HepG2 (cell line): ENCODE measurements around the gene FAM228A. TPM values are rescaled to one million over a fixed set of nuclear protein-coding genes. Genes with fewer than 3 reads are reported as not detected.

Experiments
- ATAC-seq: fragments of 200-7000 bp; cut with Tn5 transposase; 3 replicates; pipeline ENCODE4 v1.9.1; 2020; ENCODE audit warnings: mild to moderate bottlenecking, moderate library complexity
- BruUV-seq: library from RNA; stranded (reverse); fragments of 400-500 nt; replicated peaks from 2 replicates; lab custom pipeline; 2021; lab: Mats Ljungman, UMichigan
- CTCF ChIA-PET: fragments of 300-600 bp; formaldehyde crosslinking; extraction: SDS; loops from one replicate; lab custom pipeline; 2021; ENCODE audit warnings: low total read pairs, inconsistent platforms, low intra/inter-chr PET ratio; lab: Yijun Ruan, JAX
- POLR2A ChIA-PET: fragments of 350-600 bp; sonication (Branson Sonifier 250); formaldehyde crosslinking; loops from one replicate; lab custom pipeline; 2020; ENCODE audit warnings: antibody characterized with exemption, inconsistent platforms; lab: Yijun Ruan, JAX
- DNase-seq: peaks from one replicate; pipeline ENCODE4 v3.0.0-alpha.2; 2015; ENCODE audit warnings: low spot score
- FAIRE-seq: peaks from 3 replicates; lab custom pipeline; 2011; peaks lifted over from hg19 to GRCh38; lab: Jason Lieb, UNC
- H2AFZ ChIP-seq: one replicate; pipeline ENCODE4 v1.6.1; 2011; ENCODE audit warnings: low read length, inconsistent platforms
- H3K27ac ChIP-seq: fragments of 300-600 bp; 3 replicates; pipeline ENCODE4 v1.8.0; 2011; ENCODE audit warnings: mixed run types, mild to moderate bottlenecking, mixed read lengths, low read length, inconsistent platforms; ENCODE audit not compliant: insufficient read depth; ENCODE audit errors: extremely low read length
- H3K27me3 ChIP-seq, 2 experiments: fragments of 200-600 bp in 1 of 2; 2 replicates in 1 of 2; 3 replicates in 1 of 2; pipeline versions ENCODE4 v1.6.0 to v1.8.0; 2011; ENCODE audit warnings: low read length in 2 of 2, mild to moderate bottlenecking in 2 of 2, moderate library complexity in 2 of 2, inconsistent platforms in 1 of 2; ENCODE audit not compliant: insufficient read depth in 2 of 2, control insufficient read depth in 1 of 2
- H3K36me3 ChIP-seq, 2 experiments: fragments of 200-600 bp in 1 of 2; replicated peaks in 1 of 2; 2 replicates in 1 of 2; 3 replicates in 1 of 2; pipeline versions ENCODE4 v1.5.1 to v1.8.0; 2011; ENCODE audit warnings: low read length in 2 of 2, inconsistent platforms in 1 of 2; ENCODE audit not compliant: insufficient read depth in 2 of 2, control insufficient read depth in 1 of 2
- H3K4me1 ChIP-seq: 2 replicates; pipeline ENCODE4 v1.5.1; 2012; ENCODE audit warnings: low read length, inconsistent platforms; ENCODE audit not compliant: insufficient read depth
- H3K4me2 ChIP-seq: 2 replicates; pipeline ENCODE4 v1.6.0; 2011; ENCODE audit warnings: low read depth, low read length, inconsistent platforms
- H3K4me3 ChIP-seq, 3 experiments: fragments of 200-600 bp in 1 of 3; sonication (generic), shearing (Covaris generic) in 1 of 3; replicated peaks in 1 of 3; 2 replicates each; pipeline ENCODE4 v1.5.1; 2011 to 2016; ENCODE audit warnings: low read length in 3 of 3, inconsistent platforms in 2 of 3, low read depth in 2 of 3, mild to moderate bottlenecking in 2 of 3, control low read depth in 1 of 3, mixed read lengths in 1 of 3; ENCODE audit not compliant: insufficient read depth in 1 of 3
- H3K79me2 ChIP-seq: one replicate; pipeline ENCODE4 v1.6.1; 2011; ENCODE audit warnings: low read length, inconsistent platforms; ENCODE audit not compliant: insufficient read depth
- H3K9ac ChIP-seq: 2 replicates; pipeline ENCODE4 v1.6.0; 2011; ENCODE audit warnings: mild to moderate bottlenecking, low read depth, low read length, inconsistent platforms; ENCODE audit not compliant: insufficient read depth
- H3K9me3 ChIP-seq: 2 replicates; pipeline ENCODE4 v1.5.1; 2012; ENCODE audit warnings: mild to moderate bottlenecking, low read length
- H4K20me1 ChIP-seq: 2 replicates; pipeline ENCODE4 v1.6.0; 2011; ENCODE audit warnings: inconsistent platforms, mild to moderate bottlenecking, low read length, moderate library complexity; ENCODE audit not compliant: insufficient read depth
- ARID2 ChIP-seq: sonication (generic); formaldehyde crosslinking; IDR thresholded peaks from 2 replicates; pipeline ENCODE4 v1.8.1; 2022; ENCODE audit warnings: mild to moderate bottlenecking, missing genetic modification reagents, borderline replicate concordance
- GTF2F1 ChIP-seq: fragments of 150-350 bp; IDR thresholded peaks from 2 replicates; pipeline ENCODE4 v1.6.1; 2014; ENCODE audit warnings: low read length
- HOXA7 ChIP-seq: sonication (generic); formaldehyde crosslinking; IDR thresholded peaks from 2 replicates; pipeline ENCODE4 v1.8.1; 2022; ENCODE audit warnings: mild to moderate bottlenecking, missing genetic modification reagents, moderate library complexity
- THYN1 ChIP-seq: sonication (generic); formaldehyde crosslinking; IDR thresholded peaks from 2 replicates; pipeline ENCODE4 v1.8.1; 2023; ENCODE audit warnings: low read depth, mild to moderate bottlenecking, moderate library complexity, missing genetic modification reagents, borderline replicate concordance
- ZNF430 ChIP-seq: sonication (generic); formaldehyde crosslinking; IDR thresholded peaks from 2 replicates; pipeline ENCODE4 v1.9.0; 2021; ENCODE audit warnings: mild to moderate bottlenecking, missing genetic modification reagents
- ZNF564 ChIP-seq: sonication (generic); formaldehyde crosslinking; IDR thresholded peaks from 2 replicates; pipeline ENCODE4 v1.8.1; 2023; ENCODE audit warnings: mild to moderate bottlenecking, missing genetic modification reagents
- whole genome bisulfite sequencing: methylation state at CpG from one replicate; pipeline ENCODE4 v1.1.6; 2017; ENCODE audit warnings: low lambda C conversion rate; 5-methylcytosine and 5-hydroxymethylcytosine counted together
- in situ Hi-C: cut with HindIII; loops from 2 replicates; pipeline ENCODE4 v1.10.0; 2017; ENCODE audit warnings: low pct_unique_long_range_greater_than_20kb; ENCODE audit not compliant: extremely low pct_ligation_motif_present
- intact Hi-C: fragments of 100-400 bp; cut with micrococcal nuclease; formaldehyde crosslinking; loops from one replicate; pipeline ENCODE4 v1.10.0; 2022; ENCODE audit not compliant: unreplicated experiment
- polyA plus RNA-seq, 8 experiments: library from polyadenylated mRNA; depleted of rRNA in 3 of 8; stranded (reverse) in 7 of 8; unstranded in 1 of 8; fragments of >200 nt; fragmentation: Illumina TruSeq in 4 of 8; extraction: Trizol in 4 of 8; gene quantifications; 2 replicates each; pipeline versions ENCODE4 v1.2.1 to v1.2.3, GENCODE V29; 2011 to 2016; ENCODE audit warnings: low read depth in 4 of 8, missing spikeins in 1 of 8, mixed read lengths in 1 of 8; ENCODE audit not compliant: insufficient read depth in 1 of 8
- total RNA-seq, 5 experiments: library from RNA; depleted of rRNA; stranded (reverse); fragments of >200 nt; fragmentation: Illumina TruSeq; extraction: Trizol; gene quantifications; 2 replicates each; pipeline ENCODE4 v1.2.3, GENCODE V29; 2016; ENCODE audit warnings: low read depth in 1 of 5
- TF ChIP-seq, protein P1 (sequence below): sonication (generic); formaldehyde crosslinking; IDR thresholded peaks from 2 replicates; pipeline ENCODE4 v1.4.0; 2020; ENCODE audit warnings: missing genetic modification reagents

FAM228A gene
- total and polyA plus RNA-seq, 2 of the 13 experiments (the other 11 are each of a cell fraction or from before 2014, with no cell fraction given) = not detected

DNA sequence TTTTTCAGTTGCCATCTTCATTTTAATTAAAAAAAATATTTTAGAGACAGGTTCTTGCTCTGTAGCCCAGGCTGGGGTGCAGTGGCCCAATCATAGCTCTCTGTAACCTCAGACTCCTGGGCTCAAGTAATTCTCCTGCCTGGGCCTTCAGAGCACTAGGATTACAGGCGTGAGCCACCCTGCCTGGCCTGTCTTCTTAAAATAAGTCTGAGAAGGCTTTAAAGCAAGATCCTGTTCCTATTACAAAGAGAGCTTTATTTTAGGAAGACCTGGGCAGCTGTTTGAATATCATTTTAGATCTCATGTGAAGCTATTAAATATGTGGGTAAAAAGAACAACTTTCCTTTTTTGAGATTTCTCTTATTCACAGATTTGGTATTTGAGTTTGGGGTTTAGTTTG, 1.5 kb downstream of the FAM228A start:
- in situ Hi-C loops = no loop called here
- CTCF ChIA-PET = no interaction called here
- Histone ChIP-seq H3K27me3 (peaks cover 0 to 10% of the 10 kb centered on the region in 2 experiments; a peak in 2 of 5 replicates), H3K27ac (no peak overlapping the region), H4K20me1 (no peaks in the 10 kb centered on the region), H3K79me2 (no peaks in the 10 kb centered on the region), H3K9me3 (no peaks in the 10 kb centered on the region), H3K36me3 (no peaks in the 10 kb centered on the region), H3K4me1 (no peaks in the 10 kb centered on the region), H3K4me3 (no peak overlapping the region), H3K9ac (no peak overlapping the region), H3K4me2 (no peak overlapping the region), H2AFZ (no peak overlapping the region)
- no peak for ATAC-seq
- FAIRE-seq = no peak
- no TSS peak for BruUV-seq
- no peak for DNase-seq
- 12% methylated on average over 1 of the region's 1 CpG for WGBS
- POLR2A ChIA-PET = interaction anchor here (1.4 kb wide), 1 partner anchor 249 kb away, joined by 3 read pairs; the partner anchor contains the start of gene ATAD2B
- intact Hi-C loops = no loop called here
- TF ChIP-seq, protein P1, sequence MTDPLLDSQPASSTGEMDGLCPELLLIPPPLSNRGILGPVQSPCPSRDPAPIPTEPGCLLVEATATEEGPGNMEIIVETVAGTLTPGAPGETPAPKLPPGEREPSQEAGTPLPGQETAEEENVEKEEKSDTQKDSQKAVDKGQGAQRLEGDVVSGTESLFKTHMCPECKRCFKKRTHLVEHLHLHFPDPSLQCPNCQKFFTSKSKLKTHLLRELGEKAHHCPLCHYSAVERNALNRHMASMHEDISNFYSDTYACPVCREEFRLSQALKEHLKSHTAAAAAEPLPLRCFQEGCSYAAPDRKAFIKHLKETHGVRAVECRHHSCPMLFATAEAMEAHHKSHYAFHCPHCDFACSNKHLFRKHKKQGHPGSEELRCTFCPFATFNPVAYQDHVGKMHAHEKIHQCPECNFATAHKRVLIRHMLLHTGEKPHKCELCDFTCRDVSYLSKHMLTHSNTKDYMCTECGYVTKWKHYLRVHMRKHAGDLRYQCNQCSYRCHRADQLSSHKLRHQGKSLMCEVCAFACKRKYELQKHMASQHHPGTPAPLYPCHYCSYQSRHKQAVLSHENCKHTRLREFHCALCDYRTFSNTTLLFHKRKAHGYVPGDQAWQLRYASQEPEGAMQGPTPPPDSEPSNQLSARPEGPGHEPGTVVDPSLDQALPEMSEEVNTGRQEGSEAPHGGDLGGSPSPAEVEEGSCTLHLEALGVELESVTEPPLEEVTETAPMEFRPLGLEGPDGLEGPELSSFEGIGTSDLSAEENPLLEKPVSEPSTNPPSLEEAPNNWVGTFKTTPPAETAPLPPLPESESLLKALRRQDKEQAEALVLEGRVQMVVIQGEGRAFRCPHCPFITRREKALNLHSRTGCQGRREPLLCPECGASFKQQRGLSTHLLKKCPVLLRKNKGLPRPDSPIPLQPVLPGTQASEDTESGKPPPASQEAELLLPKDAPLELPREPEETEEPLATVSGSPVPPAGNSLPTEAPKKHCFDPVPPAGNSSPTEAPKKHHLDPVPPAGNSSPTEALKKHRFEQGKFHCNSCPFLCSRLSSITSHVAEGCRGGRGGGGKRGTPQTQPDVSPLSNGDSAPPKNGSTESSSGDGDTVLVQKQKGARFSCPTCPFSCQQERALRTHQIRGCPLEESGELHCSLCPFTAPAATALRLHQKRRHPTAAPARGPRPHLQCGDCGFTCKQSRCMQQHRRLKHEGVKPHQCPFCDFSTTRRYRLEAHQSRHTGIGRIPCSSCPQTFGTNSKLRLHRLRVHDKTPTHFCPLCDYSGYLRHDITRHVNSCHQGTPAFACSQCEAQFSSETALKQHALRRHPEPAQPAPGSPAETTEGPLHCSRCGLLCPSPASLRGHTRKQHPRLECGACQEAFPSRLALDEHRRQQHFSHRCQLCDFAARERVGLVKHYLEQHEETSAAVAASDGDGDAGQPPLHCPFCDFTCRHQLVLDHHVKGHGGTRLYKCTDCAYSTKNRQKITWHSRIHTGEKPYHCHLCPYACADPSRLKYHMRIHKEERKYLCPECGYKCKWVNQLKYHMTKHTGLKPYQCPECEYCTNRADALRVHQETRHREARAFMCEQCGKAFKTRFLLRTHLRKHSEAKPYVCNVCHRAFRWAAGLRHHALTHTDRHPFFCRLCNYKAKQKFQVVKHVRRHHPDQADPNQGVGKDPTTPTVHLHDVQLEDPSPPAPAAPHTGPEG (CRISPR knock-in tag) = no peak
- TF ChIP-seq GTF2F1 = no peak

DNA sequence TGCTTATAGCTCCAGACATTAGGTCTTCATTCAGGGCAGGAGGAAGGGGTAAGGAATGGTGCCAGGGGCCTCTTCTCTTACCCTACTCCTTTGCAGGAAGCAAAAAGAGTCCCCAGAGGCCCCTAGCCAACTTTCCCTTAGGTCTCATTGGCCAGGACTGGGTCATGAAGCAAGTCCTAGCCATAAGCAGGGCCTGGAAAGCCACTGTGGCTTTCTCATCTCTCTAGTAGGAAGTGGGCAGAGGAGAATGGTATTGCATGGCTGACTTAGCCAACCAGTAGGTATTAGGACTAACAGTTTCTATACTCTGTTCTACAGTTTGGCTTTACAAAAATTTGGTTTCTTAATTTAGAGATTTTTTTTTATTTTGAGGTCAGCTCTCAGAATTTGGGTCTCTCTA, 4.8 kb downstream of the FAM228A start:
- H3K4me2 ChIP-seq = no peak overlapping the region
- BruUV-seq = no TSS peak
- DNase-seq = no peak
- H3K79me2 ChIP-seq = no peaks in the 10 kb centered on the region
- ChIA-PET POLR2A (no interaction called here), CTCF (no interaction called here)
- no peak for ATAC-seq
- FAIRE-seq = no peak
- no peak overlapping the region for H2AFZ ChIP-seq
- H3K9ac ChIP-seq = no peak overlapping the region
- in situ Hi-C loops (no loop called here), intact Hi-C loops (no loop called here)
- no peaks in the 10 kb centered on the region for H3K9me3 ChIP-seq
- H3K36me3 ChIP-seq = no peaks in the 10 kb centered on the region
- TF ChIP-seq ARID2 (CRISPR knock-in tag) (no peak), HOXA7 (no peak), ZNF564 (CRISPR knock-in tag) (no peak), ZNF430 (no peak), THYN1 (CRISPR knock-in tag) (no peak)
- H3K4me1 ChIP-seq = peaks cover 18% of the 10 kb centered on the region
- no peak overlapping the region for H3K4me3 ChIP-seq
- H3K27ac ChIP-seq = no peak overlapping the region
- no peaks in the 10 kb centered on the region for H4K20me1 ChIP-seq
- H3K27me3 ChIP-seq = peaks cover 0 to 8% of the 10 kb centered on the region in 2 experiments; a peak in 2 of 5 replicates
